Heart right ventricle (tissue), 16 donors: ENCODE results near the gene FAF1. TPM values are rescaled to one million over a fixed set of nuclear protein-coding genes. Genes with fewer than 3 reads are reported as not detected.

Experiments used
- ATAC-seq, 8 donors: fragments of 200-7000 bp; cut with Tn5 transposase; one replicate each; pipeline ENCODE4 v1.9.1; 2020; ENCODE audit warnings: mild to moderate bottlenecking in 8 of 8, moderate library complexity in 8 of 8, moderate number of reproducible peaks in 1 of 8
- DNase-seq, 2 donors: peaks; one replicate each; pipeline ENCODE4 v3.0.0-alpha.2; 2020
- H3K27ac ChIP-seq, 10 donors: fragments of 200-600 bp; sonication (generic) in 2 of 10; one replicate each; pipeline versions ENCODE4 v1.5.0 to v1.8.0; 2020 to 2022; ENCODE audit warnings: mild to moderate bottlenecking in 3 of 10
- H3K27me3 ChIP-seq, 7 donors: fragments of 200-600 bp; one replicate each; pipeline ENCODE4 v1.8.0; 2021 to 2022; ENCODE audit warnings: mild to moderate bottlenecking in 2 of 7
- H3K36me3 ChIP-seq, 9 donors: fragments of 200-600 bp; sonication (generic) in 1 of 9; one replicate each; pipeline versions ENCODE4 v1.5.0 to v1.8.0; 2020 to 2022; ENCODE audit warnings: mild to moderate bottlenecking in 2 of 9
- H3K4me1 ChIP-seq, 9 donors: fragments of 200-600 bp; sonication (generic) in 1 of 9; one replicate each; pipeline versions ENCODE4 v1.5.0 to v1.8.0; 2020 to 2022; ENCODE audit warnings: mild to moderate bottlenecking in 4 of 9
- H3K4me3 ChIP-seq, 10 donors: fragments of 200-600 bp; sonication (generic) in 2 of 10; one replicate each; pipeline versions ENCODE4 v1.5.0 to v1.8.0; 2020 to 2022; ENCODE audit warnings: mild to moderate bottlenecking in 7 of 10, moderate library complexity in 2 of 10
- H3K9me3 ChIP-seq, 11 donors: fragments of 200-600 bp in 10 of 11; sonication (generic) in 2 of 11; one replicate each; pipeline versions ENCODE4 v1.5.0 to v1.8.0; 2013 to 2022; ENCODE audit warnings: mild to moderate bottlenecking in 2 of 11, control low read depth in 1 of 11, moderate library complexity in 1 of 11
- WGBS, 2 donors: extraction: QIAGEN DNeasy Blood & Tissue Kit; methylation state at CpG; one replicate each; pipeline ENCODE4 v1.1.7; 2013; ENCODE audit warnings: inconsistent platforms in 1 of 2; 5-methylcytosine and 5-hydroxymethylcytosine counted together
- intact Hi-C, 10 donors: fragments of 100-400 bp; cut with DNase I; formaldehyde crosslinking; loops; one replicate each; pipeline versions ENCODE4 v1.11.1 to v1.14.2; 2022
- polyA plus RNA-seq, 2 donors: library from polyadenylated mRNA; stranded (reverse); fragments of 200-250 nt; gene quantifications; one replicate each; pipeline ENCODE4 v1.2.3, GENCODE V29; 2013
- total RNA-seq, 10 donors: library from RNA; stranded (reverse); fragmentation: NEBNext Ultra II Directional in 3 of 10; extraction: Animal tissue kit (Norgen Biotek cat#: 25700) in 3 of 10; gene quantifications; one replicate each; pipeline versions ENCODE4 v1.2.1 to v1.2.4, GENCODE V29; 2021 to 2023
- TF ChIP-seq, protein P1 (sequence below), 9 donors: fragments of 200-600 bp; sonication (generic) in 2 of 9; IDR thresholded peaks; one replicate each; pipeline versions ENCODE4 v1.5.0 to v1.8.0; 2021 to 2022; ENCODE audit warnings: antibody characterized with exemption in 9 of 9, mild to moderate bottlenecking in 5 of 9, moderate library complexity in 1 of 9
- donor health status: Arrhythmogenic right ventricular cardiomyopathy.
- donor health status: ischemic (EF 13 %, LVEDD 7.1; RV severe dilation, severe dysfunction).
- donor health status: healthy with polysubstance abuse.
- donor health status: DM: no; HTN: yes; CAD: no.
- donor health status: DM: no; HTN: no; CAD: no.
- donor health status: ischemic (EF 25% LVEDD 6.9; RV normal size, moderate dysfunction).
- donor health status: ischemic (EF 25% LVEDD 5.7; RV mildly dilated, moderate dysfunction).
- donor health status: healthy.
- donor health status: DM: yes; HTN: yes; CAD: no.
- donor health status: Ischemic cardiomyopathy.
- donor health status: ischemic (EF 35%, LVEDD 5.7; RV mildly dilated, moderate dysfunction).
- donor health status: nonischemic (EF 11% LVEDD 7.7; RV severe dilation, severe dysfunction).
- donor health status: DM: yes; HTN: yes; CAD: no.
- donor health status: PGD.
- donor health status: ischemic (EF 29% LVEDD 5.4; RV normal size, mild dysfunction).
- donor health status: nonischemic (EF 23%, LVEDD 6.1; RV moderate dilation, normal function).

FAF1 gene
- total and polyA plus RNA-seq, 12 donors: 30.9 to 102 (median 88.9) TPM

DNA sequence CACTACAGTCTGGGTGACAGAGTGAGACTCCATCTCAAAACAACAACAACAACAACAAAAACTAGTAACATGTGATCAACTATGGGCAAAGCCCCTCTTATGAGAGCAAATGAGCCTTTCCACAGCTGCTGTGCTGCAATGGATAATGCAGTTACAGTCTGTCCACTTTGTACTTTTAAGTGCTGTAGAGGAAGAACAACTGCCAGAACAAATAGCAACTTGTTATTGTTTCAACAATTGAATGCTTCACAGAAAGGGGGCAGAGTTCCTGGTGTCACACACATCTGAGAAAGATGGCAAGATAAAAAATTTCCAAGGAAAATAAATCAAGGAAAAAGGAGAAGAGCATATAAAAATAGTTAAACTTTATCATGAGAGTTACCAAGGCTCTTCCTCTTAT lies 293.2 kb downstream of the FAF1 start:
- Histone ChIP-seq H3K4me3 (no peak overlapping the region), H3K27ac (peak overlapping the region in 1 of 10 donors; percentile 2), H3K27me3 (no peaks in the 10 kb centered on the region), H3K36me3 (no peaks in the 10 kb centered on the region), H3K4me1 (peaks cover 0 to 32% (median 16%) of the 10 kb centered on the region in 9 donors), H3K9me3 (no peaks in the 10 kb centered on the region)
- ATAC-seq: no peak
- TF ChIP-seq, protein P1, sequence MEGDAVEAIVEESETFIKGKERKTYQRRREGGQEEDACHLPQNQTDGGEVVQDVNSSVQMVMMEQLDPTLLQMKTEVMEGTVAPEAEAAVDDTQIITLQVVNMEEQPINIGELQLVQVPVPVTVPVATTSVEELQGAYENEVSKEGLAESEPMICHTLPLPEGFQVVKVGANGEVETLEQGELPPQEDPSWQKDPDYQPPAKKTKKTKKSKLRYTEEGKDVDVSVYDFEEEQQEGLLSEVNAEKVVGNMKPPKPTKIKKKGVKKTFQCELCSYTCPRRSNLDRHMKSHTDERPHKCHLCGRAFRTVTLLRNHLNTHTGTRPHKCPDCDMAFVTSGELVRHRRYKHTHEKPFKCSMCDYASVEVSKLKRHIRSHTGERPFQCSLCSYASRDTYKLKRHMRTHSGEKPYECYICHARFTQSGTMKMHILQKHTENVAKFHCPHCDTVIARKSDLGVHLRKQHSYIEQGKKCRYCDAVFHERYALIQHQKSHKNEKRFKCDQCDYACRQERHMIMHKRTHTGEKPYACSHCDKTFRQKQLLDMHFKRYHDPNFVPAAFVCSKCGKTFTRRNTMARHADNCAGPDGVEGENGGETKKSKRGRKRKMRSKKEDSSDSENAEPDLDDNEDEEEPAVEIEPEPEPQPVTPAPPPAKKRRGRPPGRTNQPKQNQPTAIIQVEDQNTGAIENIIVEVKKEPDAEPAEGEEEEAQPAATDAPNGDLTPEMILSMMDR (IDR thresholded peaks at IDR 0.05): no peak
- no peak for DNase-seq
- intact Hi-C loops: no loop called here

GRCh38 chr1:50665413-50665812 lies 294.7 kb downstream of the FAF1 start:
- intact Hi-C loops: no loop called here
- ATAC-seq (peak in 1 of 8 donors; percentile 46), DNase-seq (no peak)
- TF ChIP-seq, protein P1 (IDR thresholded peaks at IDR 0.05): no peak
- Histone ChIP-seq H3K4me1 (peaks cover 0 to 32% (median 16%) of the 10 kb centered on the region in 9 donors), H3K27ac (no peak overlapping the region), H3K27me3 (no peaks in the 10 kb centered on the region), H3K4me3 (no peak overlapping the region), H3K36me3 (no peaks in the 10 kb centered on the region), H3K9me3 (no peaks in the 10 kb centered on the region)
- 79 to 96% methylated on average over 2 of the region's 2 CpGs for WGBS, 2 donors

DNA sequence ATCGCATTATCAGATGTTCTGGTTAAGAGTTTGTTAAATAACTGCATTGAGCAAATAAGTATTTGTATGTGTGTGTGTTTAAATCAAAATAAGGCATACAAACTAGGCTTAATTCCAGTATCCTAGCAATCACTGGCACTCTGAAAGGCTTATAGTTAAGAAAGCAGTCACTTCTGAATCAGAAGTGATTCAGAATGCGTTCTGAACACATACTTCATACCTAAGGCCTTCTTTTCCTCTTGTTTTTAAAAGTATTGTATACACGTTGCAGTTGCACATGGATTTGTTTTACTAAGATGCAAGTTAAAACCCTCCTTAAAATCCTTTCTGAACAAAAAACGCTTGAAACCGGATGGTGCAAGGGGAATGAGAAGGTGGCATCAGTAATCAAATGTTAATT lies 298.4 kb downstream of the FAF1 start:
- no peak overlapping the region for H3K27ac ChIP-seq
- H3K9me3 ChIP-seq: no peaks in the 10 kb centered on the region
- whole genome bisulfite sequencing, 2 donors: 90 to 94% methylated on average over 5 of the region's 5 CpGs
- no peaks in the 10 kb centered on the region for H3K36me3 ChIP-seq
- H3K27me3 ChIP-seq: no peaks in the 10 kb centered on the region
- TF ChIP-seq, protein P1 (IDR thresholded peaks at IDR 0.05): no peak
- no peak overlapping the region for H3K4me3 ChIP-seq
- DNase-seq (no peak), ATAC-seq (no peak)
- peaks cover 0 to 15% (median 0%) of the 10 kb centered on the region in 9 donors for H3K4me1 ChIP-seq
- intact Hi-C loops: no loop called here

DNA sequence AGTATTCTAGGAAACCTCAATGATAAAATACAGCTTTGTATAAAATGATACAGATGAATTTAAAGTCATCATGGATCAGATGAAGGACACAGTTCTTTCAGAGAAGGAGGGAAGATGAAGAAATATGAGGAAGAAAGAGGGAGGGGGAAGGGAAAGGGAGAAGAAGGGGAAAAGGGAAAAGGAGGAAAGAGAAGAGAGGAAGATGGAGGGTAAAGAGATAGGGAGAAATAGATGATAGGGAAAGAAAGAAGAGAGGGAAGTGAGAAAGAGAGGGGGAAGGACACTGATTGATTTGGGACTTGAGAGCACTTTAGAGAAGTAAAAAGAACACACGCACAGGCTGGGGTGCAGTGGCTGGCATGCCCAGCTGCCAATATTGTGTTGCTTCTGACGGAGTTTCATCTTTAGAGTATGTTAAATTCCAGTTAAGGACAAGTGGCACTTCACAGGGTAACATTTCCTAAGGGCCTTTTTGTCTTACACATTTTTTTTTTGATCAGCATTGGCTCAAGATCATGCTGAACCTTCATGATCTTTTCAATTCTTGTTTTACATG lies 300.9 kb downstream of the FAF1 start:
- intact Hi-C loops: no loop called here
- no peak for DNase-seq
- 55 to 73% methylated on average over 2 of the region's 2 CpGs for WGBS, 2 donors
- ATAC-seq: no peak
- Histone ChIP-seq H3K9me3 (no peaks in the 10 kb centered on the region), H3K27ac (no peak overlapping the region), H3K27me3 (no peaks in the 10 kb centered on the region), H3K4me3 (no peak overlapping the region), H3K4me1 (no peaks in the 10 kb centered on the region), H3K36me3 (peaks cover 0 to 14% (median 3%) of the 10 kb centered on the region in 9 donors)
- TF ChIP-seq, protein P1 (IDR thresholded peaks at IDR 0.05): no peak
